H9 (cell line): Measurements from ENCODE around the gene ODAD4. TPM values are rescaled to one million over a fixed set of nuclear protein-coding genes. Genes with fewer than 3 reads are reported as not detected.

ENCODE experiments used
- DNase-seq: peaks from one replicate; pipeline ENCODE4 v3.0.0-alpha.2; 2017
- H2AFZ ChIP-seq: one replicate; pipeline ENCODE4 v1.6.1; 2013; ENCODE audit warnings: mild to moderate bottlenecking, low read length, control low read depth, moderate library complexity
- H2AK5ac ChIP-seq: 2 replicates; pipeline ENCODE4 v1.6.1; 2013; ENCODE audit warnings: low read length, control low read depth, mixed read lengths; ENCODE audit not compliant: insufficient read length
- H2BK120ac ChIP-seq: one replicate; pipeline ENCODE4 v1.6.1; 2013; ENCODE audit warnings: low read depth, mild to moderate bottlenecking, low read length, control low read depth, inconsistent platforms; ENCODE audit not compliant: poor library complexity, severe bottlenecking
- H2BK12ac ChIP-seq: 2 replicates; pipeline ENCODE4 v1.6.1; 2013; ENCODE audit warnings: low read length, control low read depth, mixed read lengths, low read depth; ENCODE audit not compliant: insufficient read length
- H2BK15ac ChIP-seq: 2 replicates; pipeline ENCODE4 v1.6.1; 2013; ENCODE audit warnings: low read depth, low read length, control low read depth
- H2BK20ac ChIP-seq: one replicate; pipeline ENCODE4 v1.6.1; 2013; ENCODE audit warnings: low read depth, mild to moderate bottlenecking, low read length, control low read depth, inconsistent platforms; ENCODE audit not compliant: poor library complexity, severe bottlenecking
- H2BK5ac ChIP-seq: 2 replicates; pipeline ENCODE4 v1.6.1; 2013; ENCODE audit warnings: low read length, control low read depth, mixed read lengths; ENCODE audit not compliant: insufficient read length
- H3K14ac ChIP-seq: 2 replicates; pipeline ENCODE4 v1.6.1; 2013; ENCODE audit warnings: low read length, control low read depth; ENCODE audit not compliant: insufficient read depth
- H3K18ac ChIP-seq: 2 replicates; pipeline ENCODE4 v1.6.1; 2013; ENCODE audit warnings: low read depth, mild to moderate bottlenecking, mixed read lengths, low read length, control low read depth; ENCODE audit not compliant: insufficient read length
- H3K23ac ChIP-seq: 2 replicates; pipeline ENCODE4 v1.6.1; 2013; ENCODE audit warnings: low read length, control low read depth, mixed read lengths, low read depth; ENCODE audit not compliant: insufficient read length
- H3K23me2 ChIP-seq: 2 replicates; pipeline ENCODE4 v1.6.1; 2013; ENCODE audit warnings: low read depth, mild to moderate bottlenecking, mixed read lengths, low read length, control low read depth; ENCODE audit not compliant: insufficient read length, poor library complexity, severe bottlenecking
- H3K27ac ChIP-seq: 2 replicates; pipeline ENCODE4 v1.5.1; 2013; ENCODE audit warnings: low read length, control low read depth, mixed read lengths, low read depth; ENCODE audit not compliant: insufficient read length
- H3K27me3 ChIP-seq: 2 replicates; pipeline ENCODE4 v1.6.1; 2013; ENCODE audit warnings: low read length, control low read depth, inconsistent platforms; ENCODE audit not compliant: insufficient read depth
- H3K4ac ChIP-seq: 2 replicates; pipeline ENCODE4 v1.6.1; 2013; ENCODE audit warnings: low read depth, mild to moderate bottlenecking, control low read depth, inconsistent platforms, low read length, moderate library complexity
- H3K4me1 ChIP-seq: 2 replicates; pipeline ENCODE4 v1.6.1; 2013; ENCODE audit warnings: low read length, control low read depth, inconsistent platforms; ENCODE audit not compliant: insufficient read depth
- H3K4me2 ChIP-seq: 2 replicates; pipeline ENCODE4 v1.6.1; 2013; ENCODE audit warnings: low read length, control low read depth, mixed read lengths; ENCODE audit not compliant: insufficient read length, insufficient read depth
- H3K56ac ChIP-seq: 2 replicates; pipeline ENCODE4 v1.6.1; 2013; ENCODE audit warnings: low read depth, mild to moderate bottlenecking, mixed read lengths, low read length, control low read depth; ENCODE audit not compliant: insufficient read length
- H3K79me1 ChIP-seq: 2 replicates; pipeline ENCODE4 v1.6.1; 2013; ENCODE audit warnings: low read depth, mild to moderate bottlenecking, moderate library complexity, low read length, control low read depth, inconsistent platforms; ENCODE audit not compliant: insufficient read depth, poor library complexity, severe bottlenecking
- H3K79me2 ChIP-seq: 2 replicates; pipeline ENCODE4 v1.6.1; 2013; ENCODE audit warnings: low read length, control low read depth, inconsistent platforms; ENCODE audit not compliant: insufficient read depth
- H3K9ac ChIP-seq: 2 replicates; pipeline ENCODE4 v1.6.1; 2013; ENCODE audit warnings: low read length, control low read depth, mixed read lengths; ENCODE audit not compliant: insufficient read length; ENCODE audit errors: extremely low read depth
- H3K9me3 ChIP-seq: one replicate; pipeline ENCODE4 v1.6.1; 2013; ENCODE audit warnings: low read depth, low read length, inconsistent platforms; ENCODE audit not compliant: control insufficient read depth
- H3T11ph ChIP-seq: one replicate; pipeline ENCODE4 v1.6.1; 2013; ENCODE audit warnings: mild to moderate bottlenecking, low read length, control low read depth, inconsistent platforms
- H4K20me1 ChIP-seq: one replicate; pipeline ENCODE4 v1.6.1; 2013; ENCODE audit not compliant: control insufficient read depth, insufficient read length, insufficient read depth
- H4K5ac ChIP-seq: 2 replicates; pipeline ENCODE4 v1.6.1; 2013; ENCODE audit warnings: low read depth, mild to moderate bottlenecking, mixed read lengths, low read length, control low read depth; ENCODE audit not compliant: insufficient read length
- H4K8ac ChIP-seq: replicated peaks from 2 replicates; pipeline ENCODE4 v1.6.1; 2013; ENCODE audit warnings: low read length, control low read depth, mixed read lengths, low read depth; ENCODE audit not compliant: insufficient read length
- H4K91ac ChIP-seq: 2 replicates; pipeline ENCODE4 v1.6.1; 2013; ENCODE audit warnings: low read depth, mild to moderate bottlenecking, moderate library complexity, mixed read lengths, low read length, control low read depth; ENCODE audit not compliant: insufficient read length
- H3K27ac Mint-ChIP-seq, 3 experiments: 2 replicates in 2 of 3; 3 replicates in 1 of 3; pipeline ENCODE4 v1.8.0; 2020 to 2021; ENCODE audit warnings: mixed read lengths in 3 of 3, mild to moderate bottlenecking in 1 of 3, moderate library complexity in 1 of 3
- H3K27me3 Mint-ChIP-seq: 2 replicates; pipeline ENCODE4 v1.8.0; 2021; ENCODE audit warnings: low read depth, mild to moderate bottlenecking, moderate library complexity, mixed read lengths
- H3K36me3 Mint-ChIP-seq, 3 experiments: 2 replicates in 2 of 3; 3 replicates in 1 of 3; pipeline ENCODE4 v1.8.0; 2020 to 2021; ENCODE audit warnings: low read depth in 3 of 3, mixed read lengths in 3 of 3; ENCODE audit not compliant: insufficient read depth in 1 of 3
- H3K4me1 Mint-ChIP-seq, 2 experiments: 2 replicates each; pipeline ENCODE4 v1.8.0; 2020; ENCODE audit warnings: mixed read lengths in 2 of 2
- H3K4me3 Mint-ChIP-seq, 2 experiments: 2 replicates in 1 of 2; 3 replicates in 1 of 2; pipeline ENCODE4 v1.8.0; 2020 to 2021; ENCODE audit warnings: mild to moderate bottlenecking in 2 of 2, mixed read lengths in 2 of 2, moderate library complexity in 1 of 2
- H3K9me3 Mint-ChIP-seq, 2 experiments: 2 replicates in 1 of 2; 3 replicates in 1 of 2; pipeline ENCODE4 v1.8.0; 2020; ENCODE audit warnings: mild to moderate bottlenecking in 2 of 2, mixed read lengths in 2 of 2, moderate library complexity in 1 of 2
- CTCF ChIP-seq: fragments of 200-600 bp; sonication (generic); conservative IDR thresholded peaks from 3 replicates; pipeline ENCODE4 v1.8.0; 2021; ENCODE audit warnings: antibody characterized with exemption, mild to moderate bottlenecking
- WGBS: extraction: QIAGEN DNeasy Blood & Tissue Kit; methylation state at CpG from one replicate; pipeline ENCODE4 v1.1.7; 2013; ENCODE audit warnings: missing lambda C conversion rate, low lambda C conversion rate, mixed read lengths; ENCODE audit not compliant: insufficient read length; ENCODE audit errors: extremely low coverage; 5-methylcytosine and 5-hydroxymethylcytosine counted together
- total RNA-seq: library from RNA; stranded (reverse); gene quantifications from 2 replicates; pipeline ENCODE4 v1.2.1, GENCODE V29; 2021

ODAD4 gene
- total RNA-seq, 1 experiment from 2014 or later: 2.1 TPM

GRCh38 chr17:41888332-41888965 is 42.0 kb upstream of the ODAD4 start:
- H3K9me3 Mint-ChIP-seq: no peaks in the 10 kb centered on the region

More at GRCh38 chr17:41888332-41888965, 42.0 kb upstream of the ODAD4 start:
- Mint-ChIP-seq H3K4me1 (no peaks in the 10 kb centered on the region), H3K27me3 (no peaks in the 10 kb centered on the region; the same call in 1 of the 2 replicates), H3K27ac (peak overlapping the region in 1 of 3 experiments; percentile 67; a peak in 3 of 7 replicates), H3K4me3 (no peak overlapping the region), H3K36me3 (peaks cover 58 to 87% (median 82%) of the 10 kb centered on the region in 3 experiments; a peak in 6 of 7 replicates)
- Histone ChIP-seq H3K27ac (no peak overlapping the region), H2BK15ac (no peak overlapping the region), H4K5ac (no peak overlapping the region), H4K91ac (no peak overlapping the region), H4K8ac (no peak overlapping the region), H3K56ac (no peak overlapping the region), H4K20me1 (no peaks in the 10 kb centered on the region), H3K9ac (no peak overlapping the region), H3K79me1 (no peaks in the 10 kb centered on the region), H2AK5ac (no peak overlapping the region), H2AFZ (no peak overlapping the region), H3T11ph (no peak overlapping the region), H3K23me2 (no peaks in the 10 kb centered on the region), H3K18ac (no peak overlapping the region), H3K4ac (no peak overlapping the region), H3K79me2 (no peaks in the 10 kb centered on the region), H3K4me1 (no peaks in the 10 kb centered on the region), H3K27me3 (no peaks in the 10 kb centered on the region), H3K23ac (no peak overlapping the region), H2BK120ac (no peak overlapping the region), H2BK5ac (no peak overlapping the region), H3K9me3 (no peaks in the 10 kb centered on the region), H3K14ac (no peak overlapping the region), H3K4me2 (no peak overlapping the region), H2BK20ac (no peak overlapping the region), H2BK12ac (no peak overlapping the region)
- WGBS: no CpG with 5 or more reads among the region's 6 CpGs
- TF ChIP-seq CTCF: no peak
- no peak for DNase-seq
